ENCODE results near the gene PSME1.
A peak's percentile ranks its signal among the peaks of the same experiment; 100 is the strongest.

PSME1 gene

GRCh38 chr14:24131549-24131966, 4.4 kb upstream of the PSME1 start:
- TF ChIP-seq CTCF (IDR thresholded peaks at IDR 0.05; ENCODE audit: low read depth, low read length) = no peak
- H3K4me3 ChIP-seq (ENCODE audit: low read depth, low read length) = no peak overlapping the region

DNA sequence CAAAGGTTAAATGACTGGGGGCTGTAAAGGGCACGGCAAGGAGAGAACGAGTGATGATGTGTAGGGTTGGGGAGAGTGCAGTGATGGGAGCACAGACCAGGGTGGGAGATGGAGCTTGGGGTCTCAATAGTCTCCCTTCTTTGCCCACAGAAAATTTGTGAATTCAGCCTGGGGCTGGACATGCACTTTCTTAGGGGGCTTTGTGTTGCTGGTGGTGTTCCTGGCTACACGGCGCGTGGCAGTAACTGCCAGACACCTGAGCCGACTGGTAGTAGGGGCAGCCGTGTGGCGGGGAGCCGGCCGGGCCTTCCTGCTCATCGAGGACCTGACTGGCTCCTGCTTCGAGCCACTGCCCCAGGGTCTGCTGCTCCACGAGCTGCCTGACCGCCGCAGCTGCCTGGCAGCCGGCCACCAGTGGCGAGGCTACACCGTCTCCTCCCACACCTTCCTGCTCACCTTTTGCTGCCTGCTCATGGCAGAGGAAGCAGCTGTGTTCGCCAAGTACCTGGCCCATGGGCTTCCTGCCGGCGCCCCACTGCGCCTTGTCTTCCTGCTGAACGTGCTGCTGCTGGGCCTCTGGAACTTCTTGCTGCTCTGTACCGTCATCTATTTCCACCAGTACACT, 3.8 kb upstream of the PSME1 start:
- TF ChIP-seq CTCF (IDR thresholded peaks at IDR 0.05; ENCODE audit: low read depth, low read length) = no peak
- no peak overlapping the region for H3K4me3 ChIP-seq (ENCODE audit: low read depth, low read length)

DNA sequence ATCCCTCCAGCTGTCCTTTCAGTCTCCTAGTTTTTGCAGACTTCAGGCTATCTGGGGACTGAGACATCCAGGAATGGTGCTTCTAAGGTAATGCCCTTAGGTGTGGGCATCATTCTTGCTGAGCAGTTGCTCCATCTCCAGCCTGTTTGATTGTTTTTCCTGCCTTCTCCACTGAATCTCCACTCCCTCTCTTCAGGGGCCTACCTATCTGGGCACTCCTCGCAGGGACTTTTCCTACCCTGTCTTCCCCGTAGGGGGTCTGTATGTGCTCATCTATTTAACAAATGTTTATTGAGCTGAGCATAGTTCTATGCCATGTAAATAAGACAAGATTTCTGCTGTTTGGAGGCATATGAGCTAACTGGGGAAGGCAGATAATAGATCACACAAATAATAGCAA, 3.0 kb upstream of the PSME1 start:
- no peak for TF ChIP-seq CTCF (IDR thresholded peaks at IDR 0.05; ENCODE audit: low read depth, low read length)
- H3K4me3 ChIP-seq (ENCODE audit: low read depth, low read length) = no peak overlapping the region

GRCh38 chr14:24133735-24134134, 2.3 kb upstream of the PSME1 start:
- no peak overlapping the region for H3K4me3 ChIP-seq (ENCODE audit: low read depth, low read length)
- no peak for TF ChIP-seq CTCF (IDR thresholded peaks at IDR 0.05; ENCODE audit: low read depth, low read length)

DNA sequence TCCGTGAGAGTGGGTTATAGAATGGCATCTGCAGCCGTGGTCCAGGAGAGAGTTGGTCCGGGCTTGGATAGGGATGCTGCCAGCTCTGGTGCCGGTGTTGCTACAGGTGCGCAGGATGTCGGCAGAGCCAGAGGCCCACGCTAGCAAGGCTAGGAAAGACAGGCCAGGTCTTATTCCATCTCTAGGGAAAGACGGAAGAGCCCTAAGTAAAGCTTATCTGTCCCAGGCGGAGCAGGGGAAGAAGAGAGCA, 485 bp upstream of the PSME1 start:
- peak overlapping the region; percentile 89 for H3K4me3 ChIP-seq (ENCODE audit: low read depth, low read length)
- TF ChIP-seq CTCF (IDR thresholded peaks at IDR 0.05; ENCODE audit: low read depth, low read length) = no peak

- TF ChIP-seq CTCF (IDR thresholded peaks at IDR 0.05; ENCODE audit: low read depth, low read length) = no peak
- peak overlapping the region; percentile 89 for H3K4me3 ChIP-seq (ENCODE audit: low read depth, low read length)
Observed at GRCh38 chr14:24136684-24137528, 912 bp downstream of the PSME1 start.

Measured in WI38 (cell line).